ENCODE results near the gene ANO3. TPM values are rescaled to one million over a fixed set of nuclear protein-coding genes. Genes with fewer than 3 reads are reported as not detected.

Gene ANO3
- polyA plus RNA-seq, 1 experiment, result 0.02 TPM

DNA sequence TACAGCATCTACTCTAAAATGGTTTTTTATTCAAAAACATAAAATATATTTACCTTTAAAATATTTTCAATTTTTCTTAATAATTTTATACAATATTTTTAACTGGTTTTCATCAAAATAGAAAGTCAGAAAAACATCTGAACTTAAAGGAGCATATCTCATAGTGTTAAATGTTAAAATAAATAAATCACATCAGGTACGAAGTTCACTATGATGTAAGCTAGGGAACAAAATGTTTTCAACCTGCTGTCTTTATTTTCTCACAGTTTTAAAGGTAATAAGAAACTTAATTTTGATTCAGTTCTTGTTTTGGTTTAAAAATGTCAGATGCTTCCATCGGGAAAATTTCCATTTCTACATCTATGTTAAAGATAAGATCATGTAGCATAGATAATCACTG is 142.5 kb downstream of the ANO3 start:
- CTCF ChIA-PET, result no interaction called here
- no peak for DNase-seq (ENCODE audit: low read depth, low spot score)
- Histone ChIP-seq H3K4me3 (ENCODE audit: low read depth, low read length) (no peak overlapping the region), H3K27ac (ENCODE audit: low read depth, low read length) (no peak overlapping the region), H3K9me3 (ENCODE audit: control insufficient read depth, insufficient read depth, low read length) (no peaks in the 10 kb centered on the region), H3K27me3 (ENCODE audit: control insufficient read depth, insufficient read depth, low read length) (no peaks in the 10 kb centered on the region)
- TF ChIP-seq, protein P1, sequence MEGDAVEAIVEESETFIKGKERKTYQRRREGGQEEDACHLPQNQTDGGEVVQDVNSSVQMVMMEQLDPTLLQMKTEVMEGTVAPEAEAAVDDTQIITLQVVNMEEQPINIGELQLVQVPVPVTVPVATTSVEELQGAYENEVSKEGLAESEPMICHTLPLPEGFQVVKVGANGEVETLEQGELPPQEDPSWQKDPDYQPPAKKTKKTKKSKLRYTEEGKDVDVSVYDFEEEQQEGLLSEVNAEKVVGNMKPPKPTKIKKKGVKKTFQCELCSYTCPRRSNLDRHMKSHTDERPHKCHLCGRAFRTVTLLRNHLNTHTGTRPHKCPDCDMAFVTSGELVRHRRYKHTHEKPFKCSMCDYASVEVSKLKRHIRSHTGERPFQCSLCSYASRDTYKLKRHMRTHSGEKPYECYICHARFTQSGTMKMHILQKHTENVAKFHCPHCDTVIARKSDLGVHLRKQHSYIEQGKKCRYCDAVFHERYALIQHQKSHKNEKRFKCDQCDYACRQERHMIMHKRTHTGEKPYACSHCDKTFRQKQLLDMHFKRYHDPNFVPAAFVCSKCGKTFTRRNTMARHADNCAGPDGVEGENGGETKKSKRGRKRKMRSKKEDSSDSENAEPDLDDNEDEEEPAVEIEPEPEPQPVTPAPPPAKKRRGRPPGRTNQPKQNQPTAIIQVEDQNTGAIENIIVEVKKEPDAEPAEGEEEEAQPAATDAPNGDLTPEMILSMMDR (IDR thresholded peaks at IDR 0.05; ENCODE audit: low read depth, low read length), result no peak
- POLR2A ChIA-PET, result no interaction called here

DNA sequence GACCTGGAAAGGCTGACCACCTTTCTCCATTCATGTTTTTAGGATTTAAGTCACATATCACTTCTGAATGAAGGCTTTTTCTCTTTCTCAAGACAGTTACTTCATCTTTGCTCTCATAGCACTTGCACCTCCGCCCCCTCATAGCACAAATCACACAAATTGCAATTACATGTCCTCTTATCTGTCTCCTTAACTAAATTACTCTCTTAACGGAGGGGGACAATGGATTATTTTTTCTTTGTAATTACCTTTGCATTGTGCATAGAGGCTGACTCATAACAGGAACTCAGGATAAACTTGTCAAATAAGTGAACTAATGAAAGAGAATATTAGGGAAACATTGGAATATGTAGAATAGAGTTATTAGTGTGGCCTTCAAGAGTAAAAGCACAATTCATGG is 145.5 kb downstream of the ANO3 start:
- CTCF ChIA-PET, result no interaction called here
- POLR2A ChIA-PET, result no interaction called here
- DNase-seq (ENCODE audit: low read depth, low spot score), result no peak
- Histone ChIP-seq H3K27ac (ENCODE audit: low read depth, low read length) (no peak overlapping the region), H3K4me3 (ENCODE audit: low read depth, low read length) (no peak overlapping the region), H3K9me3 (ENCODE audit: control insufficient read depth, insufficient read depth, low read length) (no peaks in the 10 kb centered on the region), H3K27me3 (ENCODE audit: control insufficient read depth, insufficient read depth, low read length) (no peaks in the 10 kb centered on the region)
- TF ChIP-seq, protein P1 (IDR thresholded peaks at IDR 0.05; ENCODE audit: low read depth, low read length), result no peak

DNA sequence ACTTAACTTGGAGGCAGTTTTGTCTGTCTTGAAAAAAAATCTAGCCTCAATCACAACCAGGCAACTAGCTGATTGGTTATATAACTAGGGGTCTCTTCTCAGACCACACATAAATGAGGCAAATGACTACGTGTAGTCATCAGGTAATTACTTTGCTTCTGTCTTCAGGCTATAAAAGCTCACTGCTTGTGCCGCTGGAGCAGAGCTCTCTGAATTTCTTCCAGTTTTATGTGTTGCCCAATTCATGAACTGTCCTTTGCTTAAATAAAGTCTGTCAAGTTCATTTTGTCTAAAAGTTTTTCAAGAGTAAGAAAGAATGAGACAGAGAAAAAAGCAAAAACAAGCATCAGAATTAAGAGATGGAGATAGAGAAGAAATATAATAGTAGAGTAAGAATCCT is 146.8 kb downstream of the ANO3 start:
- Histone ChIP-seq H3K4me3 (ENCODE audit: low read depth, low read length) (no peak overlapping the region), H3K27ac (ENCODE audit: low read depth, low read length) (no peak overlapping the region), H3K27me3 (ENCODE audit: control insufficient read depth, insufficient read depth, low read length) (no peaks in the 10 kb centered on the region), H3K9me3 (ENCODE audit: control insufficient read depth, insufficient read depth, low read length) (no peaks in the 10 kb centered on the region)
- ChIA-PET POLR2A (no interaction called here), CTCF (no interaction called here)
- TF ChIP-seq, protein P1 (IDR thresholded peaks at IDR 0.05; ENCODE audit: low read depth, low read length), result no peak
- DNase-seq (ENCODE audit: low read depth, low spot score), result no peak

DNA sequence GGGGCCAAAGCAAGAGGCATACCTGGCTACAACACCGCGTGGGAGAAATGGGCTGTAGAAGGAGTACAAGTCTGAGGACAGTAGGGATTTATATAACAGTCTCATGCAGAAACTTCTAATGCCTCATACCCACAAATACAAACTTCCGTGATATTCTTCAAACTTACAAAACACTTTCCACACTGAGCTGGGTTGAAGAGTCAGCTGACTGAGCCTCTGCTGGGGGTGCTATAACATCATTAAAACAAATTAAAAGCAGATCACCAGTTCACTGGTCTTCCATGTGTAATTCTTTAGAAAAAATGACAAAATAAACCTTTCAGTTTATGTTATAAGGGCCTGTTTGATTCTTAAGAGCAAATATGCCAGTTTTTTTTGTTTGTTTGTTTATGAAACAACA is 148.1 kb downstream of the ANO3 start:
- DNase-seq (ENCODE audit: low read depth, low spot score), result no peak
- ChIA-PET CTCF (no interaction called here), POLR2A (no interaction called here)
- Histone ChIP-seq H3K4me3 (ENCODE audit: low read depth, low read length) (no peak overlapping the region), H3K27me3 (ENCODE audit: control insufficient read depth, insufficient read depth, low read length) (no peaks in the 10 kb centered on the region), H3K9me3 (ENCODE audit: control insufficient read depth, insufficient read depth, low read length) (no peaks in the 10 kb centered on the region), H3K27ac (ENCODE audit: low read depth, low read length) (no peak overlapping the region)
- TF ChIP-seq, protein P1 (IDR thresholded peaks at IDR 0.05; ENCODE audit: low read depth, low read length), result no peak

DNA sequence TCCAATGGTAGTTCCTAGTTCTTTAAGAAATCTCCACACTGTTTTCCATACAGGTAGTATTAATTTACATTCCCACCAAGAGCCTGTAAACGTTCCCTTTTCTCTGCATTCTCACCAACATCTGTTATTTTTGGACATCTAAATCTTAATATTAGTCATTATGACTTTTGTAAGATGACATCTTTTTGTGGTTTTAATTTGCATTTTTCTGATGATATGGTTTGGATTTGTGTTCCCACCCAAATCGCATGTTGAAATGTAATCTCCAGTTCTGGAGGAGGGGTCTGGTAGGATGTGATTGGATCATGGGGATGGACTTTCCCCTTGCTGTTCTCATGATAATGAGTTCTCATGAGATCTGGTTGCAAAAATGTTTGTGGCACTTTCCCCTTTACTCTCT is 151.2 kb downstream of the ANO3 start:
- Histone ChIP-seq H3K9me3 (ENCODE audit: control insufficient read depth, insufficient read depth, low read length) (no peaks in the 10 kb centered on the region), H3K4me3 (ENCODE audit: low read depth, low read length) (no peak overlapping the region), H3K27ac (ENCODE audit: low read depth, low read length) (no peak overlapping the region), H3K27me3 (ENCODE audit: control insufficient read depth, insufficient read depth, low read length) (no peaks in the 10 kb centered on the region)
- ChIA-PET POLR2A (no interaction called here), CTCF (no interaction called here)
- TF ChIP-seq, protein P1 (IDR thresholded peaks at IDR 0.05; ENCODE audit: low read depth, low read length), result no peak
- DNase-seq (ENCODE audit: low read depth, low spot score), result no peak

Data from AG04450 (cell line).